Glomerular visceral epithelial cell (primary cell): ENCODE results near the gene VDR.
"Not testable (repeated sequence)": the region's sequence is repeated elsewhere in the genome, so short reads cannot be mapped to it uniquely, and the experiment has no call there.

Experiments
- DNase-seq: peaks from one replicate; pipeline ENCODE4 v3.0.0-alpha.2; 2016; ENCODE audit errors: extremely low spot score

Gene VDR

DNA sequence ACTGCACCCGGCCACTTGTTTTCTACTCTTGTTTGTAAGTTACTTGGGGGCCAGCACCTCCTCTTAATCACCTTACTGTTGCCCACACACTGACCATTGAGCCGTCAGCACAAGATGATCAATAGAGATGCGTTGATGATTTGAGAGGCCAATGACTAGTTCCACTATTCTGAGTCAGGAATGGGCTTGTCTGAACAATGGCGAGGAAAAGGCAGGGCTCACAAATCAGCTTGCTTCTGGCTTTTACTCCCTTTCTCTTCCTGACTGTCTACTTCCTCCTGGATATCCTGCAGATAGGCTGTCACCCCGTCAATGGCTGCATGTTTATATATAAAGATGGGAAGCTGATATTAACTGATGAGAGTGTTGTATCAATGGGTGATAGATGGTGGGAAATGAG, 55.9 kb downstream of the VDR start:
- no peak for DNase-seq

DNA sequence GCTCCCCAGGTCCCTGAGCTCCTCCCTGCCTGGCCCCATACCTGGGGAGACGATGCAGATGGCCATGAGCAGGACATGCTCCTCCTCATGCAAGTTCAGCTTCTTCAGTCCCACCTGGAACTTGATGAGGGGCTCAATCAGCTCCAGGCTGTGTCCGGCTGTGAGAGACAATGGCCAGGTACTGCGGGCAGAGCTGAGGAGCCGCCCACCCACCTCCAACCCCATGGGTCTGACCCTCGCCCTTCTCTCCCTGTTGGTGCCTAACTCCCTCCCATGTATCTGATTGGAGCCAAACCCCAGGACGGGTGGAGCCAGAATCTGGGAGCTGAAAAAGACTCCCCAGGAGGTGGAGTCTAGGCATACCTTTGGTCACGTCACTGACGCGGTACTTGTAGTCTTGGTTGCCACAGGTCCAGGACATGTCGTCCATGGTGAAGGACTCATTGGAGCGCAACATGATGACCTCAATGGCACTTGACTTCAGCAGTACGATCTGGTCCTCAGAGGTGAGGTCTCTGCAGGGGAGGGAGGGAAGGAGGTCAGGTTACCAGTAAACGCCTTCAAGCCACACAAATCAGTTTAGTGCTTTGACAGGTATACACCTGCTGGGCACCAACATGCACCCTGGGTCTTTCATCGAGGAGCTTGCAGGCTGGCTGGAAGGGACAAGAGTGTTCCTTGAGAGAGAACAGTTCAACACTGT, 58.3 kb downstream of the VDR start:
- DNase-seq, result no peak

DNA sequence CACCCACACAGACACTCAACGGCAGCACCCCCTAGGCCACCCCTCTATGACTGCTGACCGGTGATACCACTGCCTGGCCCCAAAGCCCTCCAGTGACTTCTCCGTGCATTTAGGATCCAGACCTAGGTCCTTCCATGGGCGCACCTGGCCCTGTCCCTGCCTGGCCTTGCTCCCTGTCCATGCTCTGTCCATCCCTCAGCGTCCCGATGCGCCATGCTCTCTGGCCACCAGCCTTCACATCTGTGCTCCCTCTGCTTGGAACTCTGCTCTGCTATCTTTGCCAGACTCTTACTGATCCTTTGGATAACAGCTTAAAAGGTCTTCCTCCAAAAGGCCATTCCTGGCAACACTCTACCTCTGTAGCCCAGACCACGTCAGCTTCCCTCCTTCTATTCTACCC, 59.7 kb downstream of the VDR start:
- no peak for DNase-seq

DNA sequence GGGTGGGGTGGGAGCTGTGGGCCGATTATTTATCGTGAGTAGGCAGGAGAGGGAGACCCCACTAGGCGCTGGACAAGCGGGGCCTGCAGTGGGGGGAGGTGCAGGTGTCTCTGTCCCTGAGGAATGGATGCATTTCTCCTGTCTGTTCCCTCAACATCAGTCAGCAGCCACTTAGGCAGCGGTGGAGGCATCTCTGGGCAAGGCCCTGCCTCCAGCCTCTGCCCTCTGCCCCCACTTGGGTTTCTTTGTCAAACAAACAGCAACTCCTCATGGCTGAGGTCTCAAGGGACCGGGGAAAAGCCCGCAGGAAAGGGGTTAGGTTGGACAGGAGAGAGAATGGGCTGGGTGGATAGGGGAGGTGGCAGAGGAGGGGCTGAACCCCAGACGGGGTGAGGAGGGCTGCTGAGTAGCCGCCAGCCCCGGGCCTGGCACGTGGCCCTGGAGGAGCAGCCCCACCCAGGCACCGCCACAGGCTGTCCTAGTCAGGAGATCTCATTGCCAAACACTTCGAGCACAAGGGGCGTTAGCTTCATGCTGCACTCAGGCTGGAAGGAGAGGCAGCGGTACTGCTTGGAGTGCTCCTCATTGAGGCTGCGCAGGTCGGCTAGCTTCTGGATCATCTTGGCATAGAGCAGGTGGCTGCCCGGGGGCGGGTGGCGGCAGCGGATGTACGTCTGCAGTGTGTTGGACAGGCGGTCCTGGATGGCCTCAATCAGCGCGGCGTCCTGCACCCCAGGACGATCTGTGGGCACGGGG, 60.4 kb downstream of the VDR start:
- no peak for DNase-seq

DNA sequence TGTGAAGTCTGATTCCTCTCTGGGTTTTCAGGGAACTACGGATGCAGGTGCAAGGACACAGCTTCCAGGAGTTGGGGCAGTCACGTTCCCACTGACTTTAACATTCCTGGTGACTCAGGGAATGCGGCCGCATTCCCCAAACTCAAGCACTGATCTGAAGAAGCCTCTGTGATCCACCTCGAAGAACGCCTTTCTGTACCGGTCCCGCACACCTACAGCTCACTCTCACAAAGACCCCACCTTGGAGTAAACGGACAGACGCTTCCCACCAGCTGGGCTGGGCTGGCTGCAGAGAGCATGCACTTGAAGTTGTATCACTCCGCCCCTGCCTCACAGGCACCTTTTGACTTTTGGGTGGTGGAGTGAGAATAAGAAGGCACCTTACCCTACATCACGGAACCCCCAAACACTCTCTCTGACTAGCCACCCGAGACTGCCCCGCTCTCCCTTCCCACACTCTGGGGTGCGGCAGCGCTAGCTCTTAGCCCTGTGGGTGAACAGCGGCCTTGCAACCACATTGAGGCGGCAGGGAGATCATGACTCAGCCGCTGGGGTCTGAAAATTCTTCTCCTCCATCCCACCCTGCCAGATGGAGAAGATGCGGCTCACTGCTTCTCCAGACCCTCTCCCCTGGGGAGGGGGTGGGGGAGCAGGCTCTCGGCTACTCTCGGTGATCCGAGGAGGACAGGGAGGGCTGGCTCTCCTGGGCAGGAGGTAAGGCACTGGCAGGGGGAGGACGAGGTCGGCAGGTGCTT, 61.4 kb downstream of the VDR start:
- peak; percentile 71 for DNase-seq

DNA sequence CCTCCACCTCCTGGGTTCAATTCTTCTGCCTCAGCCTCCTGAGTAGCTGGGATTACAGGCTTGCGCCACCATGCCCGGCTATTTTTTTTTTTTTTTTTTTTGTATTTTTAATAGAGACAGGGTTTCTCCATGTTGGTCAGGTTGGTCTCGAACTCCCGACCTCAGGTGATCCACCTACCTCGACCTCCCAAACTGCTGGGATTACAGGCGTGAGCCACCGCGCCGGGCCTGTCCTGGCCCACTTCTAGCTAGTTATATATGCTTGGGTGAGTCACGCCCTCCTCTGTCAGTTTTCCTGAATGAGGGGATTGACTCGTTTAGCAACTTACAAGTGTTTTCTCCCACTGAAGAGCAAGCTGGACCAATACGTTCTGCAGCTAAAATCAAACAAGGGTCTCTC, 62.3 kb downstream of the VDR start:
- DNase-seq, result not testable (repeated sequence)

DNA sequence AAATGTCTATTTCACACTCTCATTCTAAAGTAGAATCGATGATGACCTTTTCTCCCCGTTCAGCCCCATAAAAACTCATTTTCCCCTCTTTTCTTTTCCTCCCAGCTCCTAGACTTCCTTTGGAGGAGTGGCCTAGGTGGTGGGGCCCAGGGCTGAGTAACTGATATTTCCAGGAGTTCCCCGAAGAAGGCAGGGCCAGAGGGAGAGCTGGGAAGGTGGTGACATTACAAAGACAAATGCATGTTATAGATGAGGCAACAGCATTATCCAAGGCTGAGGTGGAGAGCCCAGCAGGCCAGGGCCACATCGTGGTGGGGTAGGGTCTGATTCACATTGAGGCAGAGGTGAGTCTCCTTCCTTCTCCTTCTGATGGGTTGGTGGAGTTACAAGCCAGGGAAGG, 62.9 kb downstream of the VDR start:
- peak; percentile 23 for DNase-seq

DNA sequence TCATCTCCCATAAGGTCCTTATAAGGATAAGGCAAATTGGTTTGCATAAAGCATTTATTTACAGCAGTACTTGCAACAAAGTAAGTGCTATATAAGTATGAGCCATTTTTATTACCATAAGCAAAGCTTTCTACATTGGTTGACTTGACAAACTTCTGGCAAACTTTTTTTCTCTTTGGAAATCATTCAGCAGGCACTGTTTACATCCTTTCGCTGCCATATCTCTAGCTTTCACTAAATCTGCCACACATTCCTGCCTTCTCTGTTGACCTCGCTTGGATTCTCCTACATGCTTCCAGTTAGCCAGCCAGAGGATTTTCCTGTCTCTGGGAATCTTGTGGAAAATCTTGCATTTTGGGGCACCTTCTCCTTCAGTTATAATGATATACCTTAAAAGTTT, 63.3 kb downstream of the VDR start:
- no peak for DNase-seq

DNA sequence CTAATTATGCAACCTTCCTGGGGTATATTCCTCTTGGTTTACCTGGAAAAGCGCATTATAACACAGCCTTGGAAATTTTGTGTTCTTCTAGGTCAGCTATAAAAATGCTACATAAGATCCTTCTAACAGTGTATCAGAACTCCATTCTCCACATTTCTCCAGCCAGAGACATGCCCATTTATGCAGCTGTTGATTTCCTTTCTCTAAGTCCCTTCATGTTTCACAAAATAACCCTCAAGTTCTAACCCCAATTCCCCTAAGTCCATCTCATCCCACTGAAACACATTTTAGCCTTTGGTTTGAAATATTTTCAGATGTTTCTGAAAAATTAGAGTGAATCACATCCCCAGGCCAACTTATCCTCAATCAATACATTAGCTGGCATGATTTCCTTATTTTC, 64.2 kb downstream of the VDR start:
- DNase-seq, result no peak

DNA sequence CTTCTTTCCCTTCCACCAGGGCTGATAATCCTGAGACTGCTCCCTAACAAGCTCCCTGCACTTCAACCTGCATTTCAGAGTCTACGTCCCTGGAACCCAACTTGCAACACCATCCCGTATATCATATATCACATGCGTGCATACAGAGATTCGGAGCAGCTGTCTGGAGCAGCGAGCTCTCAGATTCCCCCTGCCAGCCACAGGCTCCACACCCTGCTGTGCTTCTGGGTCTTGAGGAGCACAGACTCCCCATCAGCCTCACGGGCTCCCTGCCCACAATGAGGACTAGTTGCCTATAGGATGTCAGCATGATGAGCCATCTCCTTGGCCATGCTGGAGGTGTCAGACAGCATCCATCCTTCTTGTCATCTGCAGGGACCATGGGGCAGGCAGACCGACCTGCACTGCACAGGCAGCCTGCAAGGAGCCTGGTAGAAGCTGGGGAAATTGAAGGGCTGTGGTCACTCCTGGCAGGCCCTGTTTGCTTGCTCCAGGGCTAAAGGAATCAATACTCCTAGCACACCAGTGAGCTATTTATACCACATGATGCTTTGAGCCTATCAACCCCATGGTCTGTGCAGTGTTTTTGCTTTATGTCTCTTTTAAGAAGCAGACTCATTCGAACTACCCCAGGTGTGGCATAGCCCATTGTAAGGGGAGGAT, 65.4 kb downstream of the VDR start:
- DNase-seq, result no peak

DNA sequence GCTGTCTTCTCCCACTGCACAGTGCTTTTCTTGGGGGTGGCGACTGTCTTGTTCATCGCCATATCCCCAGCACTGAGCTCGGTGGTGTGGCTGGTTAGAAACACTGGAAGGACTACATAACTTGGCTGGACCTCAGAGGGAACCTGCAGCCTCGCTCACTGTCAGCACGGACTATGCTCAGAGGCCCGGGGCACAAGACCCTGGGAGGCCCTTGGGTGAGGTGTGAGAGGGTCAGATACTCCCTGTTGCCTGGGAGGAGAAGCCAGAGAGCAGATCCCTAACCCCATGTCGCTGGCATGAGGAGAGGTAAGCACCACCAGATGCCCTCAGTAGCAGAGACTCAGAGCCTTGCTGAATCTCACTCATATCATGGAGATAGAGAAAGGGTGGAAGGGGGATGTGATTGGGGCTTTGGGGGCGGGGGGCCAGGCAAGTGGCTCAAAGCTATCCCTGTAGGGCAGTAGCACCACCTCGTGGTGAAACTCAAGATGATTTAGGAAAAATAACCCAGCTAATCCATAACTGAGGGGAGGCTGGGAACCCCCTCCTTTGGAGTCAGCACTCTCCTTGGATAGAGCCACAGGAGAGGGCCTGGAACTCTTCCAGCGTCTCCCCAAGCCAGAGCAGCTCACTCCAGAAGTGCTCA, 66.4 kb downstream of the VDR start:
- DNase-seq, result peak; percentile 35

DNA sequence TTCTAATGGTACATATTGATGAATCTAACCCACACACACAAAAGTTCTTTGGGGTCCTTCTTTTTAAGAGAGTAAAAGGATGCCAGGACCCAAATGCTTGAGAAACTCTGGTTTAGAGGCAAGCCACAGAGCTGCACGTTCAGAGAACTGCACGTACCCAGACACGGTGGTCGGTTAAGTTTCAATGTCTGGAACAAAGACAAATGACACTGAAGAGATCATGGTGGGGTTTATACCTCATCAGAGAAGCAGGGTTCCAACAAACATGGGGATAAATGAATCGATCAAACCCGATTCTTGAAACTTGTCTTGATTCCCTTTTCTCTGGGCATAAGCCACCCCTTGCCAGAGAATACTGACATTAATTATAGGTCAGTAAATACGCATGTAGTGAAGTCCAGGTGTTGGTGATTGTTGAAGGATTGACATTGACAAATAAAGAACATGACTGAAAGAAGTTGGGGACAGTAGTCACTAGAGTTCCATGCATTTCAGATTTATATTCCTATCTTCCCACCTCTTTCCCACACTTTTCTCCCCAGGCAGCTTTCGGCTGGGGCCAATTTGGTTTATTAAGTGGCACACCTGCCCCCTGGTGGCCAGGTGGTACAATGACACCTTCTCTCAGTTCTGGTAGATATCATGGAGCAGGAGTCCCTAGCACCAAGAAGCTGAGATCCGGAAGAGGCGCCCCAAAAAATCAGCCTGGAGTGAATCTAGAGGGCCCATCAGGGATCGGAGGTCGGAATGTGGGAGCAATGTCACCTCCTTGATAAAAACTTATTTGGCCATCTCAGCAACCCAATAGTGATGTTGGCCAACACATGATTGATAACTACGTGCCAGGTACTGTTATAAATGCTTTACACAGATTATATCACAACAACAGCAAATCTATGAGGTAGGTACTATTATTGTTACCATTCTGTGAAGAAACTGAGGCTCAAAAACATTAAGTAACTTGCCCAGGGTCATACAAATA, 67.3 kb downstream of the VDR start:
- DNase-seq, result peak; percentile 73

DNA sequence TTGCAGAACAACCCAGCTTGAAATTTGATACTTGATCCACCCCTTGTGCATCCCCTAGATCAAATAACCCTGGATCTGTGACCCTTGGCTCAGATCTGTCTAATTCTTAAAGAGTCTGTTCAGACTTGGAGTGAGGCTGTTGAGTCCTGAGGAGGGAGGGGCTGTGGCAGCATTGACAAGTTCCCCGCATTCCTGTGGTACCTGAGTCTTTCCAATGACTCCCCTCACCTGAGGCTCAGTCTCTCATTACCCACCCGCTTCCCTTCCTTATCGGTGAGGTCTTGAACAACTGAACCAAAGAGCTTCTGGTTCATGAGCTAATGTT, 69.0 kb downstream of the VDR start:
- no peak for DNase-seq

DNA sequence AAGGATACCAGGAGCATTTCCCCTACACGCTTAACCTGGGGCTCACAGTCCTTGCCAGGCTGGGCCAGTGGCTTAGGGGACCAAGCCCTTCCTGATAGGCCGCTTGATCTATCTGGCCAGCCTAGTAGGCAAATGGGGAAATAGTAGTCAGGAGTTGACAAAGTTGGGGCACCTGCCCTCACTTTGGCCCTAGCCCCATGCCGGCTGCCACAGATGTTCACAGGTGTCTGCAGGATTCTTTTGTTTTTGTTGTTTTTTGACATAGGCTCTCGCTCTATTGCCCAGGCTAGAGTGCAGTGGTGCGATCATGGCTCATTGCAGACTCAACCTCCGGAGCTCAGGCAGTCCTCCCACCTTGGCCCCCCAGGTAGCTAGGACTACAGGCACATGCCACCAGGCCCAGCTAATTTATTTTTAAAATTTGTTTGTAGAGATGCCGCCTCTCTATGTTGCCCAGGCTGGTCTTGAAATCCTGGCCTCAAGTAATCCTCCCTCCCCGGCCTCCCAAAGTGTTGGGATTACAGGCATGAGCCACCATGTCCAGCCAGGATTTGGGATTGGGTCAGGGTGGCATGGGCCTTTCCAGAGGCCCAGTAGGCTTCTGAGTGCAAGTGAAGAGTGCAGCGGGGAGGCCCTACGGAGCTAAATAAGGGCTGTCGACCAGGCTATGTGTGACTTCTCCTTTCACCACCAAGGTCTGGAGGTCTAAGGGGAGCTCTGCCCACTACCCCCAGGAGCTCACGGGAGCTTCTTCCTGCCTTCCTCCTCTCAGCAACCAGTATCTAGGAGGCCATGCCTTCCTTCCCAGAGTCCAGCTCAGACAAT, 69.6 kb downstream of the VDR start:
- no peak for DNase-seq

DNA sequence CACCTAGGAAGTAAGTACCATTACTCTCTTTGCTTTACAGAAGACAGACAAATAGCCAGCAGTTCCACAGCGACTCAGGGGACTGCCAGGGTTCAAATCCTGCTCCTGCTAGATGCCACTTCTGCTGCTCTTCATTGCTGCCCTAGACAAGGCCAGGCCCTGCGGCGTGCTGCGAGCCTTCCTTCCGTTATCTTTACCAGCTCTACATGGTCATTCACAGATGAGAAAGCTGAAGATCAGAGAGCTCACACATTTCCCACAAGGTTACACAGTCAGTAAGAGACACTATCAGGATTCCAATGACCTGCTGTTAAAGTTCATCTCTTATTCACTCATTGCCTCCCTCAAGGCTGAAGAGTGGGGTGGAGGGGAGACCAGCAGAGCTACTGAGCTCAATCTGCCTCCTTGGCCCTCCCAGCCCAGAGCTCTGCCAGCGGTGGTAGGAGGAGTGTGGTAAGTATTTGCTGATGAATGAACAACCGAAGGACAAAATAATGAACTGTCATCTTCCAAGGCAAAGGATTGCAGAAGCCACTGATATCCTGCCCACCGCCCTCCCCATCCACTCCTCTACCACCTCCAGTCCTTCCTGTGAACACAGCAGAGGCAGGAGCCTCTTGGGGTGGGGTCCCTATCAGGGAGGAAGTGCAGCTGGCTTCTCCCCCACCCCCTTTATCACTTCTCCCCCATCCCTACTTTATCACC, 70.4 kb downstream of the VDR start:
- no peak for DNase-seq

DNA sequence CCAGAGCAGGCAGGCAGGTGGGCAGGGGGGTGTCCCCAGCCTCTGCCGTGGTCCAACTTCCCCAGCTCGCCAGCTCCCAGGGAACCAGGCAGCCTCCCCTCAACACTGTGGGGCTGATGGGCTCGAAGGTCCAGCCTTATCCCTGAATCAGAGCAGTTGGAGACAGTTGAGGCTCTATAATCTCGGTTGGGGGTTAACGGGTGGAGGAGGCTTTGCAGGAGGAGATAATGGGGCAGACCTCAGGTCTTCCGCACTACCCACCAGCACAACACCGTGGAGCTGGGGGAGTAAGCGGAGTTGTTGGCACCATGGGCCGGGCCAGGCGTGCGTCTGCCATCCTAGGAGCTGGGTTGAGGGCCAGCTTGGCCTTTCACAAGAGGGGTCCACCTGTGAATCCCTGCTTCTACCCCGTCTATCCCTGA, 71.2 kb downstream of the VDR start:
- no peak for DNase-seq

DNA sequence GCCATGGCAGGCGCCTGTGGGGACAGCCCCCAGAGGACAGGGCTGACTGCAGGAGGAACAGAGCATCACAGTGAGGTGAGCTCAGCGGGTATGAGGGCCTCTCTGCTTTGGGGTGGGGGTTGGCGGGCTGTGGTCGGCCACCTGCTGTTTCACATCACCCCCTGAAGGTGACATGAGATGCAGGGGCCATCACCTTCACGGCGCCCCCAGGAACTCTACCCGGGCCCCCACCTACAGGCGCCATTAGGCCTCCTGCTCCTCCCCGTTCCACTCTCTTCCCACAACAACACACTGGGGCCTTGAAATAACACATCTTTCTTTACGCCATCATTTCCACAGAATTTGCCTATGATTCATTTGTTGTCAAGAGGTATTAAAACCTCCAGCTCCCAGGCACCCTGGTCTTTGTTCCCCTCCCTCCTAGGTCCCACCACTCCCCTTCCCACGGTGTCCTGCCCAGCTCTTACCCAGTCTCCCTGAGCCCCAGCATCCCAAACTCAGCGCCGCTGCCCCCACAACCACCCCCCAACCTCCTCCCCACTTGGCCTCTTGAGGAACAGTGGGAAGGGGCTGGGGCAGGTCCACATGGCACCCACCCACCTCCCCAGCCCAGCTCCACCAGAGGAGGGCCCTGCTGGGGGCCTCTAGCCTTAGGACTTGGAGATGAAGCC, 72.4 kb downstream of the VDR start:
- no peak for DNase-seq

DNA sequence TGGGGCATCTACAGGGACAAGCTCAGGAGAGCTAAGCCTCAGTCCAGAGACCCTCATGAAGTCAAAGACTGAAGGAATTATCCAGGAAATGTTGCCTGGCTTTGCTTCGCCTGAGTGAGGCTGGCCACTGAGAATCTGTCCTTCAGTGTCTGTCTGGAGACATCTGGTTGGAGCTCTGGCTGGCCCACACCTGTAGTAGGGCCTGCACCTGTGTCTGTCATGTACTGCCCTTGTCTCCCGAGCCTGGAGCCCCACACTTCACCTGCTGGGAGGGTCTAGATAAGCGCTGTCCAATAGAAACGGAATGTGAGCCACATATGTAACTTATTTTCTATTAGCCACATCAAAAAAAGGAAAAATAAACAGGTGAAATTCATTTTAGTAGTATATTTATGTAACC, 75.2 kb downstream of the VDR start:
- no peak for DNase-seq
